Transverse colon (tissue), 4 donors: Measurements from ENCODE around the gene NES.

Experiments
- POLR2A ChIP-seq: fragments of 450-650 bp; IDR thresholded peaks from one replicate; pipeline ENCODE4 v1.6.1; 2016; ENCODE audit warnings: antibody characterized with exemption, mild to moderate bottlenecking, moderate library complexity
- POLR2AphosphoS5 ChIP-seq, 3 donors: sonication (generic); formaldehyde crosslinking; IDR thresholded peaks; one replicate each; pipeline ENCODE4 v1.6.1; 2016; ENCODE audit warnings: antibody characterized with exemption in 3 of 3
- TF ChIP-seq, protein P1 (sequence below), 5 experiments: fragments of 200-600 bp in 3 of 5; fragments of 450-650 bp in 2 of 5; sonication (generic) in 3 of 5; IDR thresholded peaks; 1 replicate in 2 of 5; 2 replicates in 3 of 5; pipeline ENCODE4 v1.5.1; 2016 to 2017; ENCODE audit warnings: antibody characterized with exemption in 5 of 5, inconsistent platforms in 3 of 5, mild to moderate bottlenecking in 2 of 5, moderate library complexity in 1 of 5

DNA sequence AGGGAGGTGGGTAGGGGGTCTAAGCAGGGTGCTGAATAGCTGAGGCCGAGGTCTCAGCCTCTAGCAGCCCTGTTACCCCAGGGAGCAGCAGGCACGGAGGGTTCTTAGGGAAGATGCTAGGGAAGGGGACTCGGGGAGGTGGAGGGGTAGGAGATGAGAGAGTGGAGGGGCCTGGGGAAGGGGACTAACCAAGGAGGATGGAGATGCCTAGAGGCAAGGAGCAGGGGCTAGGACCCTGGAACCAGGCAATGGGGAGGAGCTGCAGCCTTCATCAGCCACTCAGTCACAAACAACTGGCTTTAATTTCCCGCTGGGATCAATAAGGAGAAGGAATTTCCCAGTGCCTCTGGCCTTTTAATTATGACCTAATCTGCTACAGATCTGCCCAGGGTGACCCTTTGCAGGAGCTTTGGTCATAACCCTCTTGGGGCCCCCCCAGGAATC lies 31.0 kb upstream of the NES start:
- TF ChIP-seq, protein P1, sequence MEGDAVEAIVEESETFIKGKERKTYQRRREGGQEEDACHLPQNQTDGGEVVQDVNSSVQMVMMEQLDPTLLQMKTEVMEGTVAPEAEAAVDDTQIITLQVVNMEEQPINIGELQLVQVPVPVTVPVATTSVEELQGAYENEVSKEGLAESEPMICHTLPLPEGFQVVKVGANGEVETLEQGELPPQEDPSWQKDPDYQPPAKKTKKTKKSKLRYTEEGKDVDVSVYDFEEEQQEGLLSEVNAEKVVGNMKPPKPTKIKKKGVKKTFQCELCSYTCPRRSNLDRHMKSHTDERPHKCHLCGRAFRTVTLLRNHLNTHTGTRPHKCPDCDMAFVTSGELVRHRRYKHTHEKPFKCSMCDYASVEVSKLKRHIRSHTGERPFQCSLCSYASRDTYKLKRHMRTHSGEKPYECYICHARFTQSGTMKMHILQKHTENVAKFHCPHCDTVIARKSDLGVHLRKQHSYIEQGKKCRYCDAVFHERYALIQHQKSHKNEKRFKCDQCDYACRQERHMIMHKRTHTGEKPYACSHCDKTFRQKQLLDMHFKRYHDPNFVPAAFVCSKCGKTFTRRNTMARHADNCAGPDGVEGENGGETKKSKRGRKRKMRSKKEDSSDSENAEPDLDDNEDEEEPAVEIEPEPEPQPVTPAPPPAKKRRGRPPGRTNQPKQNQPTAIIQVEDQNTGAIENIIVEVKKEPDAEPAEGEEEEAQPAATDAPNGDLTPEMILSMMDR (IDR thresholded peaks at IDR 0.05) = no peak
- TF ChIP-seq POLR2AphosphoS5 (IDR thresholded peaks at IDR 0.05) (no peak), POLR2A (no peak)
